Measurements from ENCODE around the gene CYB561A3. TPM values are rescaled to one million over a fixed set of nuclear protein-coding genes. Genes with fewer than 3 reads are reported as not detected.
"Not testable (repeated sequence)": the region's sequence is repeated elsewhere in the genome, so short reads cannot be mapped to it uniquely, and the experiment has no call there.

CYB561A3 gene
- total RNA-seq, 1 donor from 2014 or later, result 38.1 TPM

GRCh38 chr11:61383859-61384258 lies 22.2 kb upstream of the CYB561A3 start:
- H3K27ac Mint-ChIP-seq; H3K9me3 Mint-ChIP-seq; intact Hi-C loops (cut with micrococcal nuclease); H3K27me3 Mint-ChIP-seq (ENCODE audit: insufficient read depth); H3K4me3 Mint-ChIP-seq; H3K36me3 Mint-ChIP-seq (ENCODE audit: low read depth); DNase-seq (ENCODE audit: low spot score); H3K4me1 Mint-ChIP-seq (ENCODE audit: low read depth): not testable (repeated sequence)

- Mint-ChIP-seq H3K9me3 (no peaks in the 10 kb centered on the region), H3K4me3 (no peak overlapping the region), H3K4me1 (ENCODE audit: low read depth) (peaks cover 7% of the 10 kb centered on the region), H3K27me3 (ENCODE audit: insufficient read depth) (no peaks in the 10 kb centered on the region), H3K27ac (no peak overlapping the region), H3K36me3 (ENCODE audit: low read depth) (peaks cover 4% of the 10 kb centered on the region)
- intact Hi-C loops (cut with micrococcal nuclease), result no loop called here
- no peak for DNase-seq (ENCODE audit: low spot score)
Measured at GRCh38 chr11:61380884-61381283, 19.2 kb upstream of the CYB561A3 start.

DNA sequence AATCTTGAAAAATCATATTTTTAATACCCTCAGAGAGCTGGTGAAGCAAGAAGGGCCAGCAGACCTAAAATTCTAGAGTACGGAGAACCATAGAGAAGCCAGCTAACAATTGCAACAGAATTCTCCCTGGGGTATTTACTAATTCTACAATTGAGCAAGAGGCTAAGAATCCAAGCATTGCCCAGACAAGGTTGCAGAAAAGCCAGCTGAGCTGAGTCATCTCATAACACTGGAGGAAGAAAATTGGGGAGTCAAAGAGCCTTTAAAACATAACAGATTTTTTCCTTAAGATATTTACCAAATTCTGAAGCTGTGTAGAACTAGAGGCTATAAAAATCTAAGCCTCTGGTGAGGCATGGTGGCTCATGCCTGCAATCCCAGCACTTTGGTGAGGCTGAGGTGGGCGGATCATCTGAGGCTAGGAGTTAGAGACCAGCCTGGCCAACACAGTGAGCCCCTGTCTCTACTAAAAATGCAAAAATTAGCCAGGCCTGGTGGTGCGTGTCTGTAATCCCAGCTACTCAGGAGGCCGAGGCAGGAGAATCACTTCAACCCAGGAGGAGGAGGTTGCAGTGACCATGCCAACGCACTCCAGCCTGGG lies 17.1 kb upstream of the CYB561A3 start:
- Mint-ChIP-seq H3K9me3 (no peaks in the 10 kb centered on the region), H3K27me3 (ENCODE audit: insufficient read depth) (no peaks in the 10 kb centered on the region), H3K27ac (no peak overlapping the region), H3K4me1 (ENCODE audit: low read depth) (no peaks in the 10 kb centered on the region), H3K4me3 (no peak overlapping the region), H3K36me3 (ENCODE audit: low read depth) (peaks cover 7% of the 10 kb centered on the region)
- DNase-seq (ENCODE audit: low spot score), result no peak
- intact Hi-C loops (cut with micrococcal nuclease), result no loop called here

DNA sequence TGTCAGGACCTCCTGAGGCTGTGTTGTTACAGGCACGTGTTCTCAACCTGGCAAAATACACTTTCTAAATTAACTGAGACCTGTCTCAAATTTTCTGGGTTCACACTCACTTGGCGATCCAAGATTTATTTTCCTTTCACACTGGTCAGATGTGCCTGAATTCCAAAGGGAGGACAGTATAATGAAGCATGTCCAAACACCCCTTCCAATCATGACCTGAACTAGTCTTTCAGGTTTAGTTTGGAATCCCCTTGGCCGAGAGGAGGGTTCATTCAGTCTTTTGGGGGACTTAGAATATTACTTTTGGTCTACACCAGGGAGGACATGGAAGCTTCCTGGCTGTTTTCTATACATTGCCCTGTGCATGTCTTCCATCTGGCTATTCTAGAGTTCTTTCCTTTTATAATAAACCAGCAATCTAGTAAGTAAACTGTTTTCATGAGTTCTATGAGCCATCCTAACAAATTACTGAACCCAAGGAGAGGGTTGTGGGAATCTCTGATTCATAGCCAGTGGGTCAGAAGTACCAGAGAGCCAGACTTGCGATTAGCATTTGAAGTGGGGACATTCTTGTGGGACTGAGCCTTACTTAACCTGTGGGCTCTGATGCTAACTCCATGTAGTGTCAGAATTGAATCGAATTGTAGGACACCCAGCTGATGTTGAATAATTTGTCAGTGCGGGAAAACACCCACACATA lies 15.9 kb upstream of the CYB561A3 start:
- intact Hi-C loops (cut with micrococcal nuclease), result no loop called here
- no peak for DNase-seq (ENCODE audit: low spot score)
- no peak overlapping the region for H3K4me3 Mint-ChIP-seq
- no peaks in the 10 kb centered on the region for H3K27me3 Mint-ChIP-seq (ENCODE audit: insufficient read depth)
- H3K4me1 Mint-ChIP-seq (ENCODE audit: low read depth), result no peaks in the 10 kb centered on the region
- H3K9me3 Mint-ChIP-seq, result peaks cover 3% of the 10 kb centered on the region
- peaks cover 11% of the 10 kb centered on the region for H3K36me3 Mint-ChIP-seq (ENCODE audit: low read depth)
- H3K27ac Mint-ChIP-seq, result no peak overlapping the region

GRCh38 chr11:61375761-61376108 lies 14.1 kb upstream of the CYB561A3 start:
- intact Hi-C loops (cut with micrococcal nuclease), result no loop called here
- Mint-ChIP-seq H3K4me3 (no peak overlapping the region), H3K27ac (no peak overlapping the region), H3K27me3 (ENCODE audit: insufficient read depth) (no peaks in the 10 kb centered on the region), H3K9me3 (peaks cover 7% of the 10 kb centered on the region), H3K4me1 (ENCODE audit: low read depth) (no peaks in the 10 kb centered on the region), H3K36me3 (ENCODE audit: low read depth) (peaks cover 19% of the 10 kb centered on the region)
- no peak for DNase-seq (ENCODE audit: low spot score)

- H3K4me3 Mint-ChIP-seq, result no peak overlapping the region
- no peak overlapping the region for H3K27ac Mint-ChIP-seq
- H3K27me3 Mint-ChIP-seq (ENCODE audit: insufficient read depth), result no peaks in the 10 kb centered on the region
- intact Hi-C loops (cut with micrococcal nuclease), result no loop called here
- H3K9me3 Mint-ChIP-seq, result peaks cover 7% of the 10 kb centered on the region
- H3K4me1 Mint-ChIP-seq (ENCODE audit: low read depth), result peaks cover 15% of the 10 kb centered on the region
- peaks cover 41% of the 10 kb centered on the region for H3K36me3 Mint-ChIP-seq (ENCODE audit: low read depth)
- no peak for DNase-seq (ENCODE audit: low spot score)
Measured at GRCh38 chr11:61372659-61373420, 11.2 kb upstream of the CYB561A3 start.

DNA sequence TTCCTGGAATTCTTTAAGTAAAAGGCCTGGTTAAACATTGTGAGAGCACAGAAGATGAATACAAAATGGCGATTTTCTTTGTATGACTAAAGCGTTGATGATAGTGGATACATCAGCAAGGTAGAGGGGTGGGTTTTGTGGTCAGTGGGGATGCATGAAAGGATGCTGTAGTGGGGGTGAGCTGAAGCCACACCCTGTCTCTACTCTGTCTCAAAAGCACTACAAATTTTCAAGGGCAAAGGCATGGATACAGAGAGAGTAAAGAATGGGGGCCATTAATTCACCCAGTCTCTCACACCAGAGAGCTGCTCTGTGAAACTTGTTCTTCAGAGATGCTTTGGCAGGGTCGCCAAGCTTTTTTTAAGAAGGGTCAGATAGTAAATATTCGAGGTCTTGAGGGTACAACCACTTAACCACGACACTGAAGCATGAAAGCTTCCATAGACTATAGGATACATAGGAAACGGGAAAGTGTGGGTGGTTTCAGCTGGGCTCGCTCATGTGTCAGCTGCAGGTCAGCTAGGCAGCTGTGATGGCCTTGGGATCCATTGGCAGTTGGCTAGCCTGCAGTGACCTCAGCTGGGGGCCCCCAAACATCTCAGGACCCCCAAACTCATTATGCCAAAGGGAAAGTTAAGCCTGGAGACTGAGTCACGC lies 8.8 kb upstream of the CYB561A3 start:
- H3K36me3 Mint-ChIP-seq (ENCODE audit: low read depth), result peaks cover 53% of the 10 kb centered on the region
- H3K4me1 Mint-ChIP-seq (ENCODE audit: low read depth), result peaks cover 15% of the 10 kb centered on the region
- DNase-seq (ENCODE audit: low spot score), result no peak
- no peaks in the 10 kb centered on the region for H3K27me3 Mint-ChIP-seq (ENCODE audit: insufficient read depth)
- intact Hi-C loops (cut with micrococcal nuclease), result no loop called here
- H3K4me3 Mint-ChIP-seq, result no peak overlapping the region
- peaks cover 7% of the 10 kb centered on the region for H3K9me3 Mint-ChIP-seq
- H3K27ac Mint-ChIP-seq, result no peak overlapping the region

DNA sequence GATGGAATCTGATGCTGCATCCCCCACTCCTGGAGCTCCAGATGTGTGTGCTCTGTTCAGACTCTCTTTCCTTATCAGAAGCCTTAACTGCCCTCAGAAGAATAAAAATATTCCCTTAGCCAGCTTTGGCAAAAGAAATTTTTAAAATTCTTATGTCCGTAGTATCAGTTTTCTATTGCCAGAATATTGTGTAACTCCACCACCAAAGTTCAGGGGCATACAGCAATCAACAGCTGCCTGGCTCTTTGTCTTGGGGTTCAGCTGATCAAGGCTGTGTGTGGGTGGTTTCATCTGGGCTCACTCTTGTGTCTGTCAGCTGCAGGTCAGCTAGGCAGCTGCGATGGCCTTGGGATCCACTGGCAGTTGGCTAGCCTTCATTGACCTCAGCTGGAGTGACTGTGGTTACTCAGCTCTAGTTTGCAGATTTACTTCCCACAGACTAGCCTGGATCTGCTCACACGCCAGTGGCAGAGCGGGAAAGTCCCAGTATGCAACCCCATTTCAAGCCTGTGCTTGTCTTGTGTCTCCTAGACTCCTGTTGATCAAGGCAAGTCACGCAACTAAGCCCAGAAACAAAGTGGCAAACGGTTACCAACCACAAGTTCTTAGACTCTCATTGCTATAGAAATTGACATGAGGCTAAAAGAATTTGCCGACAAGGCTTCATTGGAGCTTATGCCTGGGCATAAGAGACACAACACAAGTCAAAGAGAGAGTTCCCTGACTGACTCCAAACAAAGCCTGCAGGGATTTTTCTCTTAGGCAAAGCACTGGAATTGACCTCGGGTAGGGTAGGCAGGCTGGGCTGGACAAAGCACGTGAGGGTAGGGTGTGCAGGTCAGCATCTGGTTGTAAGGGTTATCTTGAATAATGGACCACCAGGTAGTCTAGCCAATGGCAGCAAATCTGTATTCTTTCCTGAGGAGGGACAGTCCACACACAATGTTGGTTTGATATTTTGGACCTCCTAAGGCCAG lies 8.0 kb upstream of the CYB561A3 start:
- Mint-ChIP-seq H3K27me3 (ENCODE audit: insufficient read depth) (no peaks in the 10 kb centered on the region), H3K4me1 (ENCODE audit: low read depth) (peaks cover 15% of the 10 kb centered on the region), H3K27ac (no peak overlapping the region), H3K36me3 (ENCODE audit: low read depth) (peaks cover 50% of the 10 kb centered on the region), H3K9me3 (peaks cover 7% of the 10 kb centered on the region), H3K4me3 (no peak overlapping the region)
- DNase-seq (ENCODE audit: low spot score), result no peak
- intact Hi-C loops (cut with micrococcal nuclease), result loop anchor here (10.0 kb wide), 1 partner anchor 205 kb away; the partner anchor contains the start of gene VPS37C

GRCh38 chr11:61368646-61369045 lies 7.0 kb upstream of the CYB561A3 start:
- no peaks in the 10 kb centered on the region for H3K27me3 Mint-ChIP-seq (ENCODE audit: insufficient read depth)
- H3K4me3 Mint-ChIP-seq, result no peak overlapping the region
- peak overlapping the region; percentile 51 for H3K27ac Mint-ChIP-seq
- H3K36me3 Mint-ChIP-seq (ENCODE audit: low read depth), result peaks cover 58% of the 10 kb centered on the region
- H3K9me3 Mint-ChIP-seq, result peaks cover 7% of the 10 kb centered on the region
- intact Hi-C loops (cut with micrococcal nuclease), result loop anchor here (10.0 kb wide), 1 partner anchor 204 kb away; the partner anchor contains the start of gene VPS37C
- DNase-seq (ENCODE audit: low spot score), result no peak
- peaks cover 22% of the 10 kb centered on the region for H3K4me1 Mint-ChIP-seq (ENCODE audit: low read depth)

DNA sequence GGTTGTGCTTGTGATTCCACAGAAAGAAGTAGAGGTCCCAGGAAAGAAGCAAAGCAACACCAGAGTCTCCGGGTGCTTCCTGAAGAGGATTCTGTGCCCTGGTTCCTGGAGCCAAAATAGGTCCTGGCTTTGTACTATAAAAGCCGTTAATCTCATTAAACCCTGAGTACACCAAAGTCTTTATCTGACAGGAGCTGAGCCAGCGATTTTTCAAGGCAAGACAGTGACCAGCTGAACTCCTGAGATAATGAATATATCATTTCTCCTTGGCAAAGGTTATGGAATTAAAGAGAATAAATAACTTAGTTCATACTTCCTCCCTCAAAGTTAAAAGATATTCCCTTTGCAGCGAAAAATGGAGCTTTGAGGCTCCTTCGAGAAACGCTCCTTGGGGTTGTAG lies 5.7 kb upstream of the CYB561A3 start:
- H3K27ac Mint-ChIP-seq, result no peak overlapping the region
- intact Hi-C loops (cut with micrococcal nuclease), result loop anchor here (10.0 kb wide), 1 partner anchor 203 kb away; the partner anchor contains the start of gene VPS37C
- H3K4me3 Mint-ChIP-seq, result no peak overlapping the region
- DNase-seq (ENCODE audit: low spot score), result no peak
- peaks cover 34% of the 10 kb centered on the region for H3K4me1 Mint-ChIP-seq (ENCODE audit: low read depth)
- peaks cover 4% of the 10 kb centered on the region for H3K9me3 Mint-ChIP-seq
- no peaks in the 10 kb centered on the region for H3K27me3 Mint-ChIP-seq (ENCODE audit: insufficient read depth)
- H3K36me3 Mint-ChIP-seq (ENCODE audit: low read depth), result peaks cover 60% of the 10 kb centered on the region

- H3K36me3 Mint-ChIP-seq (ENCODE audit: low read depth), result peaks cover 40% of the 10 kb centered on the region
- DNase-seq (ENCODE audit: low spot score), result no peak
- peaks cover 34% of the 10 kb centered on the region for H3K4me1 Mint-ChIP-seq (ENCODE audit: low read depth)
- intact Hi-C loops (cut with micrococcal nuclease), result loop anchor here (10.0 kb wide), 1 partner anchor 199 kb away; the partner anchor contains the start of gene VPS37C
- no peaks in the 10 kb centered on the region for H3K27me3 Mint-ChIP-seq (ENCODE audit: insufficient read depth)
- H3K27ac Mint-ChIP-seq, result no peak overlapping the region
- H3K9me3 Mint-ChIP-seq, result no peaks in the 10 kb centered on the region
- peak overlapping the region; percentile 98 for H3K4me3 Mint-ChIP-seq
Measured at GRCh38 chr11:61364012-61364675, 2.5 kb upstream of the CYB561A3 start.
